Stimulated activated CD4-positive, alpha-beta T cell treated with anti-CD3 and anti-CD28 coated beads, Interleukin-12 subunit alpha, Interleukin-12 subunit beta, amount 100 ng/mL, for 24 hours (primary cell): Measurements from ENCODE around the gene ACSM5.
"Not testable (repeated sequence)": the region's sequence is repeated elsewhere in the genome, so short reads cannot be mapped to it uniquely, and the experiment has no call there.

Experiments used
- DNase-seq, 2 experiments: peaks; one replicate each; pipeline ENCODE4 v3.0.0-alpha.2; 2020; ENCODE audit warnings: low read depth in 2 of 2

The ACSM5 gene

GRCh38 chr16:20398603-20399002, 10.7 kb upstream of the ACSM5 start:
- DNase-seq, result no peak

- no peak for DNase-seq
Measured at GRCh38 chr16:20399185-20399584, 10.1 kb upstream of the ACSM5 start.

- no peak for DNase-seq
Measured at GRCh38 chr16:20401066-20401465, 8.3 kb upstream of the ACSM5 start.

GRCh38 chr16:20401475-20402016, 7.8 kb upstream of the ACSM5 start:
- DNase-seq, result no peak

- no peak for DNase-seq
Measured at GRCh38 chr16:20402651-20403050, 6.7 kb upstream of the ACSM5 start.

- no peak for DNase-seq
Measured at GRCh38 chr16:20404637-20405036, 4.7 kb upstream of the ACSM5 start, which contains the start of gene PDILT. Gene PDILT (minus strand): TSS chr16:20404737. CDS start chr16:20399300, 5,437 bp downstream.

GRCh38 chr16:20410121-20410723, 888 bp downstream of the ACSM5 start:
- DNase-seq, result no peak

- DNase-seq, result no peak
Measured at GRCh38 chr16:20411055-20411454, 1.7 kb downstream of the ACSM5 start.

- no peak for DNase-seq
Measured at GRCh38 chr16:20415541-20415940, 6.2 kb downstream of the ACSM5 start.

GRCh38 chr16:20419093-20419492, 9.8 kb downstream of the ACSM5 start:
- DNase-seq, result not testable (repeated sequence)

- DNase-seq, result not testable (repeated sequence)
Measured at GRCh38 chr16:20421748-20422147, 12.4 kb downstream of the ACSM5 start.

- DNase-seq, result not testable (repeated sequence)
Measured at GRCh38 chr16:20423772-20424128, 14.4 kb downstream of the ACSM5 start.

GRCh38 chr16:20424129-20424866, 15.0 kb downstream of the ACSM5 start:
- DNase-seq, result no peak

- DNase-seq, result not testable (repeated sequence)
Measured at GRCh38 chr16:20427401-20427797, 18.1 kb downstream of the ACSM5 start.

- not testable (repeated sequence) for DNase-seq
Measured at GRCh38 chr16:20429499-20429898, 20.2 kb downstream of the ACSM5 start.

- not testable (repeated sequence) for DNase-seq
Measured at GRCh38 chr16:20430480-20430879, 21.1 kb downstream of the ACSM5 start.

- DNase-seq, result no peak
Measured at GRCh38 chr16:20430948-20431347, 21.6 kb downstream of the ACSM5 start.

- not testable (repeated sequence) for DNase-seq
Measured at GRCh38 chr16:20438950-20439349, 29.6 kb downstream of the ACSM5 start.

GRCh38 chr16:20439820-20440231, 30.5 kb downstream of the ACSM5 start:
- not testable (repeated sequence) for DNase-seq

- not testable (repeated sequence) for DNase-seq
Measured at GRCh38 chr16:20440731-20441130, 31.4 kb downstream of the ACSM5 start.

GRCh38 chr16:20441191-20441590, 31.9 kb downstream of the ACSM5 start:
- DNase-seq, result no peak

GRCh38 chr16:20441859-20442258, 32.5 kb downstream of the ACSM5 start:
- DNase-seq, result not testable (repeated sequence)
